Right atrium auricular region (tissue), 2 donors: ENCODE results near the gene ZNF521. TPM values are rescaled to one million over a fixed set of nuclear protein-coding genes. Genes with fewer than 3 reads are reported as not detected.

Source experiments
- DNase-seq: peaks from one replicate; pipeline ENCODE4 v3.0.0-alpha.2; 2019; ENCODE audit warnings: low spot score
- H3K27ac ChIP-seq, 2 donors: fragments of 200-600 bp; sonication (generic); 1 replicate in 1 of 2; 2 replicates in 1 of 2; pipeline ENCODE4 v1.5.1; 2016 to 2019
- H3K27me3 ChIP-seq, 2 donors: fragments of 200-600 bp; sonication (generic); one replicate each; pipeline versions ENCODE4 v1.5.1 to v1.6.0; 2017 to 2019
- H3K36me3 ChIP-seq: fragments of 200-600 bp; sonication (generic); one replicate; pipeline ENCODE4 v1.5.1; 2016
- H3K4me1 ChIP-seq, 2 donors: fragments of 200-600 bp; sonication (generic); one replicate each; pipeline versions ENCODE4 v1.5.1 to v1.6.0; 2017 to 2019
- H3K4me3 ChIP-seq, 2 donors: fragments of 200-600 bp; sonication (generic); 1 replicate in 1 of 2; 2 replicates in 1 of 2; pipeline ENCODE4 v1.5.1; 2017 to 2019; ENCODE audit warnings: mild to moderate bottlenecking in 1 of 2, moderate library complexity in 1 of 2
- H3K9me3 ChIP-seq, 2 donors: fragments of 200-600 bp; sonication (generic); one replicate each; pipeline ENCODE4 v1.5.1; 2019
- CTCF ChIP-seq, 2 donors: fragments of 200-600 bp; sonication (generic); IDR thresholded peaks; one replicate each; pipeline ENCODE4 v1.5.1; 2019; ENCODE audit warnings: antibody characterized with exemption in 2 of 2
- total RNA-seq, 2 donors: library from RNA; depleted of rRNA; stranded (reverse); fragments of >200 nt; gene quantifications; one replicate each; pipeline ENCODE4 v1.1.0, GENCODE V29; 2016

The ZNF521 gene
- total RNA-seq, 2 donors from 2014 or later = 36.1 to 37.5 TPM

GRCh38 chr18:25236736-25237135 lies 115.2 kb downstream of the ZNF521 start:
- H3K27me3 ChIP-seq = no peaks in the 10 kb centered on the region
- no peak for DNase-seq
- no peaks in the 10 kb centered on the region for H3K36me3 ChIP-seq
- peak overlapping the region; percentile 64 to 84 for H3K27ac ChIP-seq
- no peak overlapping the region for H3K4me3 ChIP-seq
- TF ChIP-seq CTCF (IDR thresholded peaks at IDR 0.05) = no peak
- peaks cover 0 to 75% of the 10 kb centered on the region in 2 donors for H3K4me1 ChIP-seq
- H3K9me3 ChIP-seq = no peaks in the 10 kb centered on the region

GRCh38 chr18:25235401-25236042 lies 116.4 kb downstream of the ZNF521 start:
- H3K9me3 ChIP-seq = no peaks in the 10 kb centered on the region
- H3K27me3 ChIP-seq = no peaks in the 10 kb centered on the region
- H3K36me3 ChIP-seq = no peaks in the 10 kb centered on the region
- no peak overlapping the region for H3K4me3 ChIP-seq
- no peak for DNase-seq
- TF ChIP-seq CTCF (IDR thresholded peaks at IDR 0.05) = peak in 1 of 2 donors; percentile 34
- peaks cover 0 to 87% of the 10 kb centered on the region in 2 donors for H3K4me1 ChIP-seq
- H3K27ac ChIP-seq = peak overlapping the region; percentile 68 to 84

GRCh38 chr18:25234740-25235345 lies 117.1 kb downstream of the ZNF521 start:
- no peak for DNase-seq
- Histone ChIP-seq H3K9me3 (no peaks in the 10 kb centered on the region), H3K27me3 (no peaks in the 10 kb centered on the region), H3K27ac (peak overlapping the region; percentile 68 to 84), H3K4me1 (peaks cover 0 to 90% of the 10 kb centered on the region in 2 donors), H3K4me3 (no peak overlapping the region), H3K36me3 (no peaks in the 10 kb centered on the region)
- no peak for TF ChIP-seq CTCF (IDR thresholded peaks at IDR 0.05)

- no peaks in the 10 kb centered on the region for H3K36me3 ChIP-seq
- no peak for DNase-seq
- TF ChIP-seq CTCF (IDR thresholded peaks at IDR 0.05) = no peak
- H3K27ac ChIP-seq = peak overlapping the region; percentile 68 to 84
- H3K4me1 ChIP-seq = peaks cover 0 to 89% of the 10 kb centered on the region in 2 donors
- H3K9me3 ChIP-seq = no peaks in the 10 kb centered on the region
- H3K27me3 ChIP-seq = no peaks in the 10 kb centered on the region
- H3K4me3 ChIP-seq = peak overlapping the region in 1 of 2 donors; percentile 19
Measured at GRCh38 chr18:25234322-25234639, 117.7 kb downstream of the ZNF521 start.

GRCh38 chr18:25233528-25234321 lies 118.2 kb downstream of the ZNF521 start:
- no peak for DNase-seq
- peak overlapping the region in 1 of 2 donors; percentile 19 for H3K4me3 ChIP-seq
- peaks cover 0 to 89% of the 10 kb centered on the region in 2 donors for H3K4me1 ChIP-seq
- no peaks in the 10 kb centered on the region for H3K27me3 ChIP-seq
- no peaks in the 10 kb centered on the region for H3K36me3 ChIP-seq
- H3K27ac ChIP-seq = peak overlapping the region; percentile 68 to 84
- H3K9me3 ChIP-seq = no peaks in the 10 kb centered on the region
- no peak for TF ChIP-seq CTCF (IDR thresholded peaks at IDR 0.05)
